ENCODE measurements around the gene ADAM23.
"Not testable (repeated sequence)": the region's sequence is repeated elsewhere in the genome, so short reads cannot be mapped to it uniquely, and the experiment has no call there.

Gene ADAM23, protein sequence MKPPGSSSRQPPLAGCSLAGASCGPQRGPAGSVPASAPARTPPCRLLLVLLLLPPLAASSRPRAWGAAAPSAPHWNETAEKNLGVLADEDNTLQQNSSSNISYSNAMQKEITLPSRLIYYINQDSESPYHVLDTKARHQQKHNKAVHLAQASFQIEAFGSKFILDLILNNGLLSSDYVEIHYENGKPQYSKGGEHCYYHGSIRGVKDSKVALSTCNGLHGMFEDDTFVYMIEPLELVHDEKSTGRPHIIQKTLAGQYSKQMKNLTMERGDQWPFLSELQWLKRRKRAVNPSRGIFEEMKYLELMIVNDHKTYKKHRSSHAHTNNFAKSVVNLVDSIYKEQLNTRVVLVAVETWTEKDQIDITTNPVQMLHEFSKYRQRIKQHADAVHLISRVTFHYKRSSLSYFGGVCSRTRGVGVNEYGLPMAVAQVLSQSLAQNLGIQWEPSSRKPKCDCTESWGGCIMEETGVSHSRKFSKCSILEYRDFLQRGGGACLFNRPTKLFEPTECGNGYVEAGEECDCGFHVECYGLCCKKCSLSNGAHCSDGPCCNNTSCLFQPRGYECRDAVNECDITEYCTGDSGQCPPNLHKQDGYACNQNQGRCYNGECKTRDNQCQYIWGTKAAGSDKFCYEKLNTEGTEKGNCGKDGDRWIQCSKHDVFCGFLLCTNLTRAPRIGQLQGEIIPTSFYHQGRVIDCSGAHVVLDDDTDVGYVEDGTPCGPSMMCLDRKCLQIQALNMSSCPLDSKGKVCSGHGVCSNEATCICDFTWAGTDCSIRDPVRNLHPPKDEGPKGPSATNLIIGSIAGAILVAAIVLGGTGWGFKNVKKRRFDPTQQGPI

DNA sequence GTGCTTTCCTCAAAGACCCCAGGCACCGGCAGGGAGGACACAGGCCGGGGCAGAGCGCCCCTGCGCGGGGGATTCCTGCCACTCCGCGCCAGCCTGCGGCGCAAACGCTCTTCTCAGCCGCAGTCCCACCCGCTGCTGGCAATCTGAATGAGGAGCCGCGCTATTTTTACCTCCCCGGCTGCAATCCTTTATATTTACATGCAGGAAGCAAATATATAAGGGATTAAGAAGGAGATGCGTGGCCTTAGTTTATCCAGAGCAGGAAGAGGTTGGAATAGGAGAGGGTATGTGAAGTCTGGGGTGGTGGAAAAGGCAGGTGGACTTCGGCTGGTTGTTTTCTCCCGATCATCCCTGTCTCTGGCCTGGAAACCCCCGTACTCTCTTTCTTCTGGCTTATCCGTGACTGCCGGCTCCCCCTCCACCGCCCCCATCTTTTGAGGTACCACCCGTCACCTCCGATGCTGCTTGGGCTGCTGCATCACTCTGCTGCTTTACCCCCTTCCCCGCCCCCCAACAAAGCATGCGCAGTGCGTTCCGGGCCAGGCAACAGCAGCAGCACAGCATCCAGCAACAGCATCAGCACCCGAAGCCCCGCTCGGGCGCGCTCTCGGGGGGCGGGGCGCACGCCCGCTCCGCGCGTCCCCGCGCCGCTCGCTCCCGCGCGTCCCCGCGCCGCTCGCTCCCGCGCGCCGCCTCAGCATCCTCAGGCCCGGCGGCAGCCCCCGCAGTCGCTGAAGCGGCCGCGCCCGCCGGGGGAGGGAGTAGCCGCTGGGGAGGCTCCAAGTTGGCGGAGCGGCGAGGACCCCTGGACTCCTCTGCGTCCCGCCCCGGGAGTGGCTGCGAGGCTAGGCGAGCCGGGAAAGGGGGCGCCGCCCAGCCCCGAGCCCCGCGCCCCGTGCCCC lies at the start of gene ADAM23:
ADAM23 (plus strand) TSS at position 700 of the 902 bp plus-strand sequence. CDS start 335 bp downstream, outside the sequence.
- peak; percentile 32 for DNase-seq (ENCODE audit: low spot score)

DNA sequence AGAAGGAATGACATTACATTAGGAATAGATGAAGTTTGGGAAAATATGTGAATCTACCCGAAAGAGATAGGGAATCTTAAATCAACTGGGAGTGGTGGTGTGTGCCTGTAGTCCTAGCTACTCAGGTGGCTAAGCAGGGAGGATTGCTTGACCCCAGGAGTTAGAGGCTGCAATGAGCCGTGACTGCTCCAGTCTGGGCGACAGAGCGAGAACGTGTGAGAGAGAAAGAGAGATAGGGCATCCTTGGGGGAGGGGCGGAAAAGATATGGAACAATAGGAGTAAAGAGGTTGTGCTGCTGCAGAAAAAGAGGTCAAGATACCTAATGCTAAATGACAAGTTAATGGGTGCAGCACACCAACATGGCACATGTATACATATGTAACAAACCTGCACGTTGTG lies 47.1 kb upstream of the ADAM23 start:
- no peak for DNase-seq (ENCODE audit: low spot score)

DNA sequence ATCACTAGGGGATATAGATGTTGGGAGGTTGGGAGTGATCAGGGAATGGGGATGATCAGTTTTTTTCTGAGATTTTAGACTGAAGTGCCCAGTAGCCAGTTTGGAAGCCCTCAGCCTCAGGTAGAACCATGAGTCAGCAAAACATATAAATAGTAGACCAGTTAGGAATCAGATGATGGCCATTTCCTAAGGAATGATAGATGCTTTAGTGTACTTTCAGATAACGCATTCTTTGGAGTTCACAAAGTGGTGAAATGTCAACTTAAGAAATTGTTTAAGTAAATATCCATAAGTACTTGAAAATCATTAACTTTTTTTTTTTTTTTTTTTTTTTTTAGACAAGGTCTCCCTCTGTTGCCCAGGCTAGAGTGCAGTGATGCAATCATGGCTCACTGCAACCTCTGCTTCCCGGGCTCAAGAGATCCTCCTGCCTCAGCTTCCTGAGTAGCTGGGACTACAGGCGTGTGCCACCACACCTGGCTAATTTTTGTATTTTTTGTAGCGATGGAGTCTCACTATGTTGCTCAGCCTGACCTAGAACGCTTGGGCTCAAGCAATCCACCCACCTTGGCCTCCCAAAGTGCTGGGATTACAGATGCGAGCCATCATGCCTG lies 40.3 kb upstream of the ADAM23 start:
- not testable (repeated sequence) for DNase-seq (ENCODE audit: low spot score)

DNA sequence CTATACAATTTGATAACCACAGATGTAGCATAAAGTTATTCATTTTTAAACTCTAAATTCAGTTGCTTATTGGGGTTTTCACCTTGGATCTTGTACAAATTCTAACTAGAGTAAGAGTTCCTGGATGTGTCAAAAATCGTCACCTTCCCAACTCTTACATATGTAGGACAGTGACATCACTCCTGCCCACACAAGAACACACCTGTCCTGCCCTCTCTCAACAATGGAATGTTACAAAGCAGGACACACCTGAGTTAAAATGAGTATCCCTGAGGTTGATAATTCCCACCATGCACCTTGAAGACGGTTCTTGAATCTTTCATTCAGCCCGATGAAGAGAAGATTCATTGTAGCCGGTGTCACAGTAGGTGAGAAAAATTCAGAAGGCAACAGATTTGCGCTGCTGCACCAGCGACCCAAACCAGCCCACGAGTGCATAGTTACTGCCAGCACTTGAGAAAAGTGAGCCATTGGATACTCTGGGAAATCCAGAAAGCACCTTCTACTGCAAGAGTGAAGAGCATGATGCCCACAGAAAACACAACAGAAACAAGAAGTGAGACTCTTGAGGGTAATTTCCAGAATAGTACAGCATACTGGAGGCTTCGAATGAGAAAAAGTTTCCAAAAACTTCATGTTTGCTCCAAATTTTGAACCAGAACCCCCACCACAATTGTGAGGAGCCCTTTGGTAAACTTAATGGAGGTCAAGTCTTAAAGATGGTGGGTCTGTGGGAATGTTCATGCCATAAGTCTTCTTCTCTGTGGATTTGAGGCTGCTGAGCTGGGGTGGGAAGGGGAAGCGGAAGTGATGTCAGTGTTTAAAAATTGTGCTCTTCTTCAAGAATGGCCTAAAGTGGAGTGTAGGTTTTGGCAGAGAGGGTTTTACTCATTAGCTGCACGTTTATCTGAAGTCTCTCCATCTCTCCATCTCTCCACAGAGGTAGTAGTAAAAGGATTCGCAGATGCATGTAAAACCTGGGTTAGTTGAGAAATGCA lies 34.7 kb upstream of the ADAM23 start:
- no peak for DNase-seq (ENCODE audit: low spot score)

DNA sequence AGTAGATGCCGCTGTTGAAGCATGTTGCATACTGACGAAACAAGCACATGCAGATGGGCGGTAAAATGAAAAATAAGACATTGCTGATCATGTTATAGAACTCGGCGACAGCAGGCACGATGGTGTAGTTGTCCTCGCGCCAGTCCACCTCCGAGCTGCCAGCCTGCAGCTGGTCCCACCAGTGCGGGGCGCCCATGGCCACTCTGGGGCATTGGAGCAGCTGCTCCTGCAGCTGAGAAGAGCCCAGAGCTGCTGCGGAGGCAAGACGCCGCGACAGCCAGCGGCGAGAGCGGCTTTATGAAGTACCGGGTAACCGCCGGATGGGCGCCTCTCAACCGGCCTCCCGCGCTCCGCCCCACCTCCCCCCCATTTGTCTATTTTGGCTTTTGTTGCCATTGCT lies 32.6 kb upstream of the ADAM23 start:
- DNase-seq (ENCODE audit: low spot score), result no peak

DNA sequence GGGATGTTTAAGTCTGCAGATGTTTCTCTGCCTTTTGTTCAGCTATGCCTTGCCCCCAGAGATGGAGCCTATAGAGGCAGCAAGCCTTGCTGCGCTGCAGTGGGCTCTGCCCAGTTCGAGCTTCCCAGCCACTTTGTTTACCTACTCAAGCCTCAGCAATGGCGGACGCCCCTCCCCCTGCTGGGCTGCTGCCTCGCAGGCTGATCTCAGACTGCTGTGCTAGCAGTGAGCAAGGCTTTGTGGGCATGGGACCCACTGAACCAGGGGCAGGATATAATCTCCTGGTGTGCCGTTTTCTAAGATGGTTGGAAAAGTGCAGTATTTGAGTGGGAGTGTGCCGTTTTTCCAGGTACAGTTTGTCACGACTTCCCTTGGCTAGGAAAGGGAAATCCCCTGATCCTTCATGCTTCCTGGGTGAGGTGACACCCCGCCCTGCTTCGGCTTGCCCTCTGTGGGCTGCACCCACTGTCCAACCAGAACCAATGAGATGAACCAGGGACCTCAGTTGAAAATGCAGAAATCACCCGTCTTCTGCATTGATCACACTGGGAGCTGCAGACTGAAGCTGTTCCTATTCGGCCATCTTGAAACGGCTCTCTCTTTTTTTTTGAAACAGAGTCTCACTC lies 27.6 kb upstream of the ADAM23 start:
- DNase-seq (ENCODE audit: low spot score), result no peak

DNA sequence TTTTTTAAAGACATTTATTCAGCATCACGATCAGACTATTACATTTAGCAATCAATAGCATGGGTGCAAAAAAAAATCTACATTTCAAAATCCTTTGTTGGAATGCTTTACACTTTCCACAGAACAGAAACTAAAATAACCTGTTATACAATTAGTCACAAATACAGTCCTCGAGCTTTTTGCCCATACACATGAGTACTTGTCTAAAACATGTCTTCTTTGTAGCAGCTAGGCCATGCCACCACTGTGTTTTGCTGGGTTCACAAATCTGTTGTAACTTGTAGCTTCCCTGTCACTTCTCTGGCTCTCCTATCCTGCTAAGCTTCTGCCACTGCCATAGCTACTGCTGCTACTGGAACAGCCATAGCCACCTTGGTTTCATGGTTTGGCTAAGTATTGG lies 24.4 kb upstream of the ADAM23 start:
- no peak for DNase-seq (ENCODE audit: low spot score)

DNA sequence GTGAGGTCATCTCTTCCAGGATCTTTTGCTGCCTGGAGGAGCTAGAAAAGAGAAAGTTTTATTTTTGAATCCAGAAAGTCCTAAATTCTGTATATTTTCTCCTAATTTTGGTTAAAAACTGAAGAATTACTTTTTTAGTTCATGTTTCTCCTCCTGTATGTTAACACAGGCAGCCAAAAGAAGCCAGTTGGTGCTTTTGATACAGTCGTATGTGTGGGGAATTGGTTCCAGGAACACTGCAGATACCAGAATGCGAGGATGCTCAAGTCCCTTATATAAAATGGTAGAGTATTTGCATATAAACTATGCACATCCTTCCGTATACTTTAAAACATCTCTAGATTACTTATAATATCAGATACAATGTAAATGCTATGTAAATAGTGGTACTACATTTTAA lies 22.6 kb upstream of the ADAM23 start:
- no peak for DNase-seq (ENCODE audit: low spot score)

DNA sequence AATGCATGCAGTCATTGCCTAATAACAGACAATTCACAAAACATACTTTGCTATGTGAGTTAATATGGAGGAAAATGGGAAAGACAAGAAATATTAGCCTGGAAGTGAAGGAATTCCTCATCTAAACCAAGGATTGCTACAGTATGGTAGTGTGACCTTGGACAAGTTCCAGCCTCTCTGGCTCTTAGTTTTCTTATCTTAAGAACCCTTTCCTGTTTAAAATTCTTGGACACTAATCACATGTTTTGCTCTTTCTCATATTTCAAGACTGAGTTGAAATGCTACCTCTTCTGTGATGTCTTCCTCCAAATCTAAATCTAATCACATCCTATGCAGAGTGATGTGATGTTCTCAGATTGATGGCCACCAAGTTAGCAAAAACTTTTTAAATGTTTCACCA lies 20.8 kb upstream of the ADAM23 start:
- no peak for DNase-seq (ENCODE audit: low spot score)

DNA sequence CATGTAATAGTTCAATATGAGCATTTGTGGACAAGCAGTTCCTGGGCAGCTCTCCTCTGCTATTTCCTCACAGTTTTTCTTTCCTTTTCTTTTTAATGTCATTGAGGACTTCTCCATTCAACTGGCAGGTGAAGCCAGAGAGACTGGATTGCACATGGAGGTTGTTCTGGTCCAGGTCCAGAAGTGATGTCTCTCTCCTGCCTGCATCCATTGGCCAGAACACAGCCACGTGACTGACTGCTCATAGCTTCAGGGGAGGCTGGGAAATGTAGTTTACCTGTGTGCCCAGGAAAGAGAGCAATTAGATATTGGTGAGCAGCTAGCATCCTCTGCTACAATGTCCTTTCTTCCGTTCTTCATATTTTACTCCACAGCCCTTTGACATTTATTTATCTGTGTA lies 20.2 kb upstream of the ADAM23 start:
- DNase-seq (ENCODE audit: low spot score), result no peak

DNA sequence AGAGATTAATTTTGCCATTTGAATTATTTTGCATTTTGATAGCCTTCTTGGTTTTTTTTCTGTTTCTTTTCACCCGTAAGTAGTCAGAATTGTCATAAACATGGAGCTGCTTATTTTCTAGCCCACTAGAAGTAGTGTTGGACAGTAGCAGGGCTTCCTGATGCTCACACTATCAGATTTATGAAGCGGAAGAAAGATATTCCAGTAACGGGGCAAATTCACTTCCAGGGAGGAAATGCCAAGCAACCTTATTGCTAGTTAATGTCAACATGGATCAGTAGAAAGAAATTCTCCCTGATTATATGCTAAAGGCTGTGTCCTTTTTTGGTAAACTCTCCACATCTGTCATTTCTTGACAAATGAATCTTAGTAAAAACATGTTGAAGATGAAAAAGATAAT lies 19.2 kb upstream of the ADAM23 start:
- DNase-seq (ENCODE audit: low spot score), result no peak

DNA sequence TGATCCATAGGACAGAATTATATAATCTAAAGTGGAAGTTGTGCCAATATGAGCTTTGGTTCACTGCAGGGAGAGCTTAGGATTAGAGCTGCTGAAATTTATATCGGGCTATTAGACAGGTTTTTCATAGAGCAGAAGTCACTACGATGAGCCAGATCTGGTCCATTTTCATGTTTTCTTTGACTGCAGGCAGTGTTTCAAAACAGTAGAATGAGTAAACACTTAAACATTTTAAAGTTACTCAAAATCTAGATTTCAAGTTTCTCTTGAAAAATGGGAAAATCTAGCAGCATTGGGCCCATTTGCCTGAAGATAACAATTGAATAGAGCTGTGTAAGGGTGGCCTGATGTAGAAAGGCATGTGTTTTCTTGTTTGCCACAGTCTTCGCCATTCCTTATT lies 14.5 kb upstream of the ADAM23 start:
- DNase-seq (ENCODE audit: low spot score), result no peak

DNA sequence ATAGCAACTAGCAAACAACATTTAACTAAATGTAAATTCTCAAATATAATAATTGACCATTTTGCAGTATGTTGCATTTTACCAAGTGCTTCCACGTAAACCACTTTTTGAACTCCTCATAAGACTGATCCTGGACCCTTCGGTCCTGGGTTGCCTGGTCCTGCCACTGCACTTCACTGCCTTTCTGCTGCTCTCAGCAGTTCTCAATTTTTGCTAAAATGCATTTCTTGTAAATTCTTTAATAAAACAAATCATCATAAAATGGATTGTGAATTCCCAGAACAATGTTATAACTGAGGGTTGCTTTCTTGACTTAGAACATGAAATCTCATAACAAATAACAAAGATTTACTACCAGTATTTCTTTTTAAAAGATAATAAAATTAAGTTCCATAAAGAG lies 12.9 kb upstream of the ADAM23 start:
- DNase-seq (ENCODE audit: low spot score), result no peak

DNA sequence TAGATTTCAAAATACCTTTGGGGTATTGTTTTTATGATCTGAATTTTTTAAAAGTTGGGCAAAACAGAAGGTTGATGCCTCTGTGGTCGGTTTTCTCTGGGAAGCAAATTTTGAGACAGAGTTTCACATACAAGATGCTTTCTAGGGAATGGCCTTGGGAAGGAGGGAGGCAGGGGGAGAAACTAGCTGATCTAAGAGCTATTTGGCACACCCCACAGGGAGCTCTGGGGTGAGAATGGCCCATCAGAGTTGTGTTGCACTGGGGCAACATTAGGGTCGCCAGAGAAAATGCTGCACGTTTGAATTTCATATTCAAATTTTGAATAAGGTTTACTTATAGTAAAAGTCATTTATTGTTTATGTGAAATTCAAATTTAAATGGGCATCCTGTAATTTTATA lies 11.9 kb upstream of the ADAM23 start:
- no peak for DNase-seq (ENCODE audit: low spot score)

DNA sequence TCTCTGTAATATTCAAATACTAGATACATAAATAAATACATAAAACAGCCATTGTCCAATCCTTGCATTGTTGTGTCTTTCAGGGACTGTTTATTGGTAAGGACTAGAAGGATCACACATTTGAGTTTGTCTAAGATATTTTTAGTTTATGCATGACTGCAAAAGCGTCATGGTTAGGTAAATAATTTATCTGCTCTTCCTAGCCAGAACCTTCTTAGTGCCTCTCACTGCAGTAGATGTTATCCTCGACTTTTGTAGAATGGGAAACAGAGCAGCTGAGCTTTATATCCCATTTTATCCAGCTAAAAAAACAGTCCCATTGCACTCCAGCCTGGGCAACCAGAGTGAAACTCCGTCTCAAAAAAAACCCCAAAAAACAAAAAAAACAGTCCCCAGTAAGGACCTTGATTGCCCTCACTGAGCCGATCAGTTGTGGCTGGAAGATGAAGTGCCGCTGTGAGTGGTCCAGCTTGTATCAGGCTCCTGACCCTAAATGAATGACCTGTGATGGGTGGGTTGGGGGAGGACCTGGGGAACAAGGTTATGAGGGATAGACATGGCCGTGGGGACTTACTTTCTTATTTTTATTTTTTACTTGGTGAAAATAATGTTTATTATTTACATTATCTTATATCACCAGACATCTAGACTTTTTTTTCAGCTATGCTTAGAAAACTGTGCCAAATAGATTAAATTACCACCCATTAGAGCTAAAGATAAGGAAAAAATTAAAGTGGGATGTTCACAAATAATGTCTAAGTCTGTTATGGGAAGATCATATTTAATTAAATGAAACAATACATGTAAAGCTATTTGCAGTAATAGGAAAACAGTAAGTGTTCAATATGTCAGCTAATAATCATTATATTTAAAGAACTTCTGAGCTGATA lies 10.9 kb upstream of the ADAM23 start:
- no peak for DNase-seq (ENCODE audit: low spot score)

DNA sequence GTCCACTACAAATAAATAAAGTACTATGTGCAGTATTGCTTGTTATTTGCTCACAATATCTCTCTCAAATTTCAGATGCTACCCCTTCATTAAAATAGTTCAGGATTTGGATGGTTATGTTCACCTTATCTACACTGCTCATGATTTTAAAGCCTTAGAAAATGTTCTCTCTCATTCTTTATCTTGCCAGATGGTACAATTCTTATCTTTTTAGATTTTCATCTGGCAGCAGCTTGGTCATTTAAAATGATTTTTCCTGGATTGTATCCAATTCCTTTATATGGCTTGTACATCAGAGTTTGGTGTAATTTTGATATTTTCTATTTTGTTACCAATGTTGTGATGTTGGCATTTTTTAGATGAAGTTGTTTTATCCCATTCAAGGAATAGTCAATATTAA lies 10.1 kb upstream of the ADAM23 start:
- DNase-seq (ENCODE audit: low spot score), result no peak

DNA sequence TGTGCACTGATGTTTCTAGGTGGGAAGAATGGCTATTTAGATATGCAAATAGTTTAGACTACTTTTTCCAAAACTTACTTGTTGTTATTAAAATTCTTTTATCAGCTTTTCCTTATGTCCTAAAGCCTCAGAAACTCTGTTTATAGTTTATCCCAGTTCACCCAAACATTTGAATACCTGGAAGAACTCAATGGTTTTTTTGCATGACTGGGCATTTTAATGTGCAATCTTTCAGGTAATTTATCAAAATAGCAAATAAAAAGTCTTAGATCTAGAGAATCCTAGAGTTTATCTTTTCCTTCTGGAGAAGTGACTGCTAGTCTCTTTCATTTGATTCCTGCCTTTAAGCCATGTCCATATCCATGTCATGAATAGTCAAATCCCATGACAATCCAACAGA lies 9.6 kb upstream of the ADAM23 start:
- DNase-seq (ENCODE audit: low spot score), result no peak

DNA sequence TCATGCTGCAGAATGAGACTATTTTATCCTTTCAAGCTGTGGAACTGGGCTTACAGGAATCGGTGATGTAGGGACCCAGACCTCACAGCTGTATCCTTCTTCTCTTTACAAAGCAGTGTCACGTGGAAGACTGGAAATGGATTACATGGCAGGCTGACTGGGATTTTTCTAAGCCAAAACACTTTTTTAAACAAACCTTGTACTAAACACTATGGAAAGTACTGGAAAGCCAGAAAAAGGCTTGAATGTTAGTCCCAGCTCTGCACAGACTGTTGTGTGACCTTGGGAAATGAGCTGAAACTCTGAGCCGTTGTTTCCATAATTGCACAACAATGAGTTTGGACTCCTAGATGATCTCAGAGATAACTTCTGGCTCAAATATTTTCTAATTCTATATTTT lies 7.6 kb upstream of the ADAM23 start:
- no peak for DNase-seq (ENCODE audit: low spot score)

DNA sequence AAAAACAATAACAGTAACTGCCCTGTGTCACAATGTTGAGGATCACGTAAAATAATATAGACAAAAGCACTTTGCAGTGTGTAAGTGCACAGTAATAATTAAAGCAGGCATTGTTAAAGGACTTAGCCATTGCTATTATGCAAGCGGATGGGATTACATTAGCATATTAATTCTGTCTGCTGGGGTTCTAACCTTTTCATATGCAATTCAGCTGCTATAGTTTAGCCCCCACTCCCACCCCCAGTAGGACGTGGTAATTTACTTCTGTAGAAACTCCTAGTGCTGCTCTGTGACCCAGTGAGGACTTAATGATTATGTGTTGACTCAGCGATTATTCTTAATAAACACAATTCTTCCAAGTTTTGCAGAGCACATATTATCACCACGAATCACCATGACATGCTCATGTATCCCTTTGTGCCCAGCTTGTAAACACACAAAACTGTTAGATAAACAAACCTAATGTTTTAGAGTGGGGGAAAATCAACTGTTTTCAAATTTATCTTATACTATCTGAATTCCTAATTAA lies 5.1 kb upstream of the ADAM23 start:
- no peak for DNase-seq (ENCODE audit: low spot score)
